RWPE1 (cell line): ENCODE data around the gene RTF2.

Experiments used
- CTCF ChIA-PET: fragments of 350-600 bp; sonication (Branson Sonifier 250); formaldehyde crosslinking; extraction: SDS; loops from one replicate; lab custom pipeline; 2021; lab: Yijun Ruan, JAX
- POLR2A ChIA-PET: fragments of 400-600 bp; formaldehyde crosslinking; extraction: SDS; loops from one replicate; lab custom pipeline; 2020; ENCODE audit warnings: antibody characterized with exemption; ENCODE audit not compliant: low non-redundant PET; lab: Yijun Ruan, JAX
- DNase-seq: peaks from one replicate; pipeline ENCODE4 v3.0.0; 2012; ENCODE audit warnings: low spot score
- H3K27ac ChIP-seq: fragments of 450-650 bp; 2 replicates; pipeline ENCODE4 v1.5.1; 2017
- TF ChIP-seq, protein P1 (sequence below): fragments of 450-650 bp; conservative IDR thresholded peaks from 2 replicates; pipeline ENCODE4 v1.5.1; 2017; ENCODE audit warnings: low read depth, mild to moderate bottlenecking

Gene RTF2

DNA sequence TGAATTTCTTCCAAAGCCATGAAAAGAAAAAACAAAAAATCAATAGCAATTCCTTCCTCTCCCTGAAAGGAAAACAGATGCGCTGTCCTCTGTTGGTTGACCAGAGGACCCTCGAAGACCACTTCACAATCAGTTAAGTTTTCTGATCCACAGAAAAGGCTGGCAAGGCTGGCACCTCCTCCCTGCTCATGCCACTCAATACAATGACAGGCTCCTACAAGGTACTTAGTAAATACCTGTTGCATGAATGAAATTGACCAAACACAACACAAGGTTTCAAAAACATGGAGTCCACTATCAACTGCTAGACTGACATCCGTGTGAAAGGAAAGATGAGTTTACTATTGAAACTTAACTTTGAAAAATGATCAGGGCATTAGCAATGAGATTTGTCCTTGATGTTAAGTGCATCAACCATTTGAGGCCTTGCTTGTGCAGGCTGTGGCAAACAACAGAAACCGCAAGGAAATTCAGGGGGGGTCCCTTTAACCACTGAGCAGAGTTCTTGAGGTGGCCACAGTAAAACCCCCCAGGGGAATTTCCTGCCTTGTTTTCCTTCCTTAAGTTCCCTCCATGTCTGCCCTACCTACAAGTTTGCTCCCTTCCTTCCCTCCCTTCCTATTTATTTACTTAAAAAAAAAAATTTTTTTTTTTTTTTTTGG, 27.9 kb upstream of the RTF2 start:
- TF ChIP-seq, protein P1, sequence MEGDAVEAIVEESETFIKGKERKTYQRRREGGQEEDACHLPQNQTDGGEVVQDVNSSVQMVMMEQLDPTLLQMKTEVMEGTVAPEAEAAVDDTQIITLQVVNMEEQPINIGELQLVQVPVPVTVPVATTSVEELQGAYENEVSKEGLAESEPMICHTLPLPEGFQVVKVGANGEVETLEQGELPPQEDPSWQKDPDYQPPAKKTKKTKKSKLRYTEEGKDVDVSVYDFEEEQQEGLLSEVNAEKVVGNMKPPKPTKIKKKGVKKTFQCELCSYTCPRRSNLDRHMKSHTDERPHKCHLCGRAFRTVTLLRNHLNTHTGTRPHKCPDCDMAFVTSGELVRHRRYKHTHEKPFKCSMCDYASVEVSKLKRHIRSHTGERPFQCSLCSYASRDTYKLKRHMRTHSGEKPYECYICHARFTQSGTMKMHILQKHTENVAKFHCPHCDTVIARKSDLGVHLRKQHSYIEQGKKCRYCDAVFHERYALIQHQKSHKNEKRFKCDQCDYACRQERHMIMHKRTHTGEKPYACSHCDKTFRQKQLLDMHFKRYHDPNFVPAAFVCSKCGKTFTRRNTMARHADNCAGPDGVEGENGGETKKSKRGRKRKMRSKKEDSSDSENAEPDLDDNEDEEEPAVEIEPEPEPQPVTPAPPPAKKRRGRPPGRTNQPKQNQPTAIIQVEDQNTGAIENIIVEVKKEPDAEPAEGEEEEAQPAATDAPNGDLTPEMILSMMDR: no peak
- POLR2A ChIA-PET: no interaction called here
- H3K27ac ChIP-seq: no peak overlapping the region
- CTCF ChIA-PET: no interaction called here
- DNase-seq: no peak

DNA sequence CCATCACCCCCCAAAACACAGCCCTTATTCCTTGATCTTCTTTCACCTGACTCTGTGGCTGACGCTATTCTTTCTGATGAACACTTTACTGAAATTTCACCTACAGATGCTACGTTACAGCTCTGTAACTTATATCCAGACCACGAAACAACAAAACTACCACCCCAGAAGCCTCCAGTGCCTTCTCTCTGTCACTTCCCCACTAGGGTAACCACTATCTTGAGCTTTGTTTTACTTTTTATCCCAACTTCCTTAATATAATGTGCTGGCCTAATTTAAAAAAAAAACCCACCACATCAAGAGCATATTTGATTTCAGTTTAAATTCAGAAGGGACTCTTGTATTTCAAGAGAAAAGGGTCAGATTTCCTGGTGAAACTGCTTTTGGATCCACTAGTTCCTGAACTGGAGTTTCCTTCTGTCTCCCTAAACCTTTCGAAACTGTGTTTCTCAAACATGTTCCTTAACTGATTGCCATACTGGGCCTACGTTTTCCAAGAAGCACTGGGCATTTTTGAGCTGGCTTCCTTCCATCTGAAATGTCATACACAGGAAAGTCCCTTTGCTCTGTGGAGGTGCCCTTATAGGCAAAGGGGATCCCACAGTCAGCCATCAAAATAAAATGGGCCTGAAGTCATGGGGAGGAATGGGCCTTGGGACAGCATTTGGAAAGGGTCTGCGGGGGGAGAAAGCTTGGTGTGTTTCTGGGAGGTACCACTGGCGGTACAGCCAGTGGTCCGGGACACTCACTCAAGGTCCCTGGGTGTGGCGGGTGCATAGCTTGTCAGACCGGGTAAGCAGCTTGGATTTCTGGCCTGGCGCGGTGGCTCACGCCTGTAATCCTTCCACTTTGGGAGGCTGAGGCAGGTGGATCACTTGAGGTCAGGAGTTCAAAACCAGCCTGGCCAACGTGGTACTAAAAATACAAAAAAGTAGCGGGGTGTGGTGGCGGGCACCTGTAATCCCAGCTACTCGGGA, 25.8 kb upstream of the RTF2 start:
- ChIA-PET POLR2A (no interaction called here), CTCF (interaction anchor here (0.5 to 0.7 kb wide), 3 partner anchors 13 to 478 kb away, joined by 3 to 5 read pairs (median 3); partner anchors contain the start of gene RTF2)
- no peak for DNase-seq
- no peak overlapping the region for H3K27ac ChIP-seq
- TF ChIP-seq, protein P1: no peak

- TF ChIP-seq, protein P1: no peak
- DNase-seq: no peak
- ChIA-PET POLR2A (no interaction called here), CTCF (interaction anchor here (0.7 kb wide), 1 partner anchor 477 kb away, joined by 5 read pairs; no protein-coding TSS in a partner anchor)
- no peak overlapping the region for H3K27ac ChIP-seq
Observed at GRCh38 chr20:56443654-56444540, 24.5 kb upstream of the RTF2 start.

GRCh38 chr20:56445130-56445529, 23.3 kb upstream of the RTF2 start:
- POLR2A ChIA-PET: no interaction called here

GRCh38 chr20:56445540-56445939, 22.9 kb upstream of the RTF2 start:
- ChIA-PET POLR2A (no interaction called here), CTCF (no interaction called here)
- DNase-seq: no peak
- TF ChIP-seq, protein P1: no peak
- H3K27ac ChIP-seq: no peak overlapping the region

More at GRCh38 chr20:56445130-56445529, 23.3 kb upstream of the RTF2 start:
- TF ChIP-seq, protein P1: no peak
- DNase-seq: no peak
- CTCF ChIA-PET: no interaction called here
- no peak overlapping the region for H3K27ac ChIP-seq
